Mucosa of gallbladder (tissue), 1 donor: ENCODE results near the gene ARHGAP36. TPM values are rescaled to one million over a fixed set of nuclear protein-coding genes. Genes with fewer than 3 reads are reported as not detected.

ENCODE experiments used
- DNase-seq: peaks from one replicate; pipeline ENCODE4 v3.0.0-alpha.2; 2020; ENCODE audit warnings: low spot score
- total RNA-seq: library from RNA; stranded (reverse); gene quantifications from one replicate; pipeline ENCODE4 v1.2.1, GENCODE V29; 2021
- donor health status: DM: no; HTN: no; CAD: no.

The ARHGAP36 gene, protein sequence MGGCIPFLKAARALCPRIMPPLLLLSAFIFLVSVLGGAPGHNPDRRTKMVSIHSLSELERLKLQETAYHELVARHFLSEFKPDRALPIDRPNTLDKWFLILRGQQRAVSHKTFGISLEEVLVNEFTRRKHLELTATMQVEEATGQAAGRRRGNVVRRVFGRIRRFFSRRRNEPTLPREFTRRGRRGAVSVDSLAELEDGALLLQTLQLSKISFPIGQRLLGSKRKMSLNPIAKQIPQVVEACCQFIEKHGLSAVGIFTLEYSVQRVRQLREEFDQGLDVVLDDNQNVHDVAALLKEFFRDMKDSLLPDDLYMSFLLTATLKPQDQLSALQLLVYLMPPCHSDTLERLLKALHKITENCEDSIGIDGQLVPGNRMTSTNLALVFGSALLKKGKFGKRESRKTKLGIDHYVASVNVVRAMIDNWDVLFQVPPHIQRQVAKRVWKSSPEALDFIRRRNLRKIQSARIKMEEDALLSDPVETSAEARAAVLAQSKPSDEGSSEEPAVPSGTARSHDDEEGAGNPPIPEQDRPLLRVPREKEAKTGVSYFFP
- 0.89 TPM for total RNA-seq

DNA sequence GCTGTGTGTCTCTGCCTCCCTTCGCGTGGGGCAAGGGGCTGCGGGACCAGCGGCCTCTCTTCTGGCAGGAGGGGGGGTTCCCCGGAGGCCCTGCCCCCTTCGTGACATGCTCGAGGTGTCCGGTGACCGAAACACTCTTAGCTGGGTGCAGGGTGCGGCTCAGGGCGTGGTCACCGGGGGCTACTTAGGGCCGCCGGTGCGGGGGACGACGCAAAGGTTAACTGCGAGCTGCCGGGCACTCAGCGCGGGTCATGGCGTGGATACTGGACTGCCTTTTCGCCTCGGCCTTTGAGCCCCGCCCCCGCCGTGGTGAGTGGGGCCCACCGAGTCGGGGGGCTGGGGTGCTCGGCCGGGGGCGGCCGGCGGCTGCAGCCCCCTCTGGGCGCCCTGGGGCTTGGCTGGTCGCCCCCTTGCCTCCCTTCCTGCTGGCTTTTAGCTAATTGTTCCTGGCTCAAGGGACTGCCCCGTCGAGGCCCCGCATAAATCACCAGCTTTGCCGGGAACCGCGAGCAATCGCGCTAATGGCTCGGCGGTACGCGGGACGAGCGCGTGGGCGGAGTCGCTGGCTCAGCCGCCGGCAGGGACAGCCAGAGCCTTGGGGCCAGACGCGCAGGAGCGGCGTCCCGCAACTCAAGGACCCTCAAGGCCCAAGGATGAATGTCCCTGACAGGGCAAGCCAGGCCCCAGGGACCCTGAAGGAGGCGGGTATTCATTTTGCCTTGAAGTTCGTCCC, at the start of gene ARHGAP36:
TSS of gene ARHGAP36 (plus strand) at position 211 of the 733 bp plus-strand sequence. CDS start 23,320 bp downstream, outside the sequence.
- no peak for DNase-seq

DNA sequence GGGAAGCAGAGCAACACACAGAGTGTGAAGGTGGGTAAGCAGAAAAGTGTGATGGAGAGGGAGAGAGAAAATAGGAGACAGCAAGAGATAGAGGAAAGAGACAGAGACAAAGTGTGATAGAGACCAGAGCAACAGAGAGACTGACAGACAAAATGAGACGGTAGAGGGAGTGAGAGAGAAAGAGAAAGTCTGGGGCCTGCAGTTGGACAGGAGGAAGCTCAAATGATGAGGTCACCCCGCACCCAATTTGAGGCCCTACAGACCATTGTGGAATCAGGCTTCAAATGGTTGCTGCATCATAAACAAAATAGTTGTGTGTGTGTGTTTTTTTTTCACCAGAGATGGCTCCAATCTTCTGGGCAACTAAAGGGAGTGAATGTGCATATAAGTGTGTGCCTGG, 48.0 kb upstream of the ARHGAP36 start:
- no peak for DNase-seq

DNA sequence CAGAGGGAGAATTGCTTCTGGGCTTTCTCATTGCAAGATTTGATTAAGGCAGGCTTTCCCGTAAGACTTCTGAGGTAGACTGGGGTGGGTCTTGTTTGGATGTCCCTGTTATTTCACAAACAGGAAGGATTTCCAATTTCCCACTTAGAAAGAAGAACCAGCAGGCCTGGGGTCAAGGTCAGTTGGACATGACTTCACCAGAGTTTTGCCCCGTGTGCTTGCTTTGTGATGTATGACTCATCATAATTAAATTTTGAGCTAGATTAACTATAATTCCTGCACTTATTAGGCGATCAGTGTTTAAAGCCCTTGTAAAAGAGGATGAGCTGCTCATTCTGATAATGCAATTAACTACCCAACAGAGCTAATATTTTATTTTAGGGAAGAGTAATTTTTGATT, 32.8 kb upstream of the ARHGAP36 start:
- DNase-seq: no peak

DNA sequence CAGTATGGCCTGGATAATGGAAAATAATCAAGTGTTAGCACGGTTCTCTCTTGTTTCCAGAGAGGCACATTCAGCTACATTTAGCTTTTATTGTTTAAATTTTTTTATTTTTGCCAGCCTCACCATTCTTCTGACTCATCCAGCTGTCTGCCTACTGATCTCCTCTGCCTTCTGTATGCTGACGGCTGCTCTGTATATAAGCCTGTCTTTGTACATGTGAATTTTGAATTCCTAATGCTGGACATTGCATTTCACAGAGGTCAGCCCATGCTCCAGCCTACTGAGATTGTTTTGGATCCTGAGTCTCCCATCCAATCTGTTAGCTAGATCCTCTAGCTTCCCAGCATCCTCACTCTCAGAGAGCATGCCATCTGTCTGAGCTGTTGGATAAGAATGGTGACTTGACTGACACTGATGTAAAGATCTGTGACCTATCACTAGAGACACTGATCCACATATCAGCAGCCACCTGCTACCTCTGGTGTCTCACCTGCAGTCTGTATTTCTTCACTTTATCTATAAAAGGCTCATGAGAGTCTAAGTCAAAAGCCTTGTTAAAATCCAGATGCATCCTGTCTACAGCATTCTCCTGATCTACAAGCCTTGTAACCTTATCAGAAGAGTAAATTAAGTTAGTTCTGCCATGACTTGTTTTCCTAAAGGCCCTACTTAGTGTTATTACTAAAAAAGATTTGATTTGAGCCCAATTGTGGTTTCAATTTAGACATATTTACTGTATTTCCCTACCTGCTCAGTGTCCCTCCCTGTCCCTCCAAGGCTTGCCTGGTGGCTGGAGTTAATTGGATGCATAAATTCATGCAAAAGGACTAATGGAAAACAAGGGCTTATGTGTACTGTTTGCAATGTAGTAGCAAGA, 25.6 kb upstream of the ARHGAP36 start:
- no peak for DNase-seq

DNA sequence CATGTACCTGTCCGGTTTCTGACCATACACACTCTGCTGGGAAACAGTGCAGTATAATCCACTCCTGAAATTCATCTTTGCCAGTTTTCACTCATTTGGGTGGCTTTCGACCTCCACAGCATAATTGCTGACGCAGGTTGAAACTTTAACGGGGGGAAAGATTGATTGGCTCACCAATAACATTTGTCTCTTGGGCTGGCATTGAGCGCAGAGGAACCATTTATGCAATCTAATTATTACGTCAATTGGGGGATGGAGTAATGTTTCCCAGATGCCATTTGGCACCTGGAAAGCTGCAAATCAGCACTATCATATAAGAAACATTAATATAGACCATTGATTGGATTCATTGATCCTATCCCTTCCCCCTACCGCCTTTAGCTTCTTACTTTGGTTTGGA, 24.1 kb upstream of the ARHGAP36 start:
- DNase-seq: no peak

DNA sequence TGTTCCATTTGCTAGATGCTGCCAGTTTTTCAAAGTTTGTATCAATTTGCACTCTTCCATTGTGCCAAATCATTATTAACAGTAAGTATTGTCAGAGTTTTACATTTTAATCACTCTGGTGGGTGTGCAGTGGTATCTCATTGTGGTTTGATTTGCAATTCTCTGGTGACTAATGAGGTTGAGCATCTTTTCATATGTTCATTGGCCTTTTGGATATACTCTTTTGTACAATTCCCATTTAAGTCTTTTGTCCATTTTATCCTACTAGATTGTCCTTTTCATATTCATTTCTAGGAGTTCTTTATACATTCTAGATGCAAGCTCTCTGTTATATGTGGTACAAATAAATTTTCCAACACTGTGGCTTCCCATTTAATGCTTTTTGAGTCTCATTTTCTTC, 17.4 kb upstream of the ARHGAP36 start:
- DNase-seq: no peak

DNA sequence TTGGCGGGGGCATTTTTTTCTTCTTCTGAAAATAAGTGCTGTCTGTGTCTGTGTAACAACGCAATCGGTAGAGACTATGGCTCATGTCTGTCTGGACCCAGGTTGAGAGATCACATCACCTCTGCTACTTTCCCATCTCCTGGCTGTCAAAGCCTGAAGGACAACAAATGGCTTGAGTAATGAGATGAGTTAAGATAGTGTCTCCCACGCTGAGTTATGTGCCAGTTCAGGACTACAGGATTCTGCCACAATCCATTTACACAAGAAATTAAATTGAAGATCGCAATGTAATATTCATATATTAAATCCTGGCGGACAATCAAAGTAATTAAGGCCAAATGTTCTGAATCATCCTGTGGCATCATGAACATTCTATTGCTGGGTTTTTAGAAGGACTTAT, 16.5 kb upstream of the ARHGAP36 start:
- no peak for DNase-seq

DNA sequence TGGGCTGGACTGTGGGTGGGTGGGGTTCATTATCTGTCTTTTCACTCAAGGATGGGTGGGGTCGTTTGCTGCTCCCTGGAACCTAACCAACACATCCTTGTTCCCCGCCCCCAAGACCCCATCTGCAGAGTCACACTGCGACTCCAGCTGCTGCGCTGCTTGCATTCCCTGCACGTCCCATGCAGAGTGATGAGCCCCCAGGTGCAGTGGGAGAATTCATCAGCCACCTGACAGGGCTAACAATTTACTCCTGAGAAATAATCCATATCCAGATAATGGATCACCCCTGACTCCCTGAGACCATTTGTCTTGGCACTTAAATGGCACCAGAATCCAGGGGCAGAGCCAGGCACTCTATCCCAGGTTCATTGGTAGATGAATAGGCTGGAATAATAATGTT, 12.4 kb upstream of the ARHGAP36 start:
- no peak for DNase-seq

DNA sequence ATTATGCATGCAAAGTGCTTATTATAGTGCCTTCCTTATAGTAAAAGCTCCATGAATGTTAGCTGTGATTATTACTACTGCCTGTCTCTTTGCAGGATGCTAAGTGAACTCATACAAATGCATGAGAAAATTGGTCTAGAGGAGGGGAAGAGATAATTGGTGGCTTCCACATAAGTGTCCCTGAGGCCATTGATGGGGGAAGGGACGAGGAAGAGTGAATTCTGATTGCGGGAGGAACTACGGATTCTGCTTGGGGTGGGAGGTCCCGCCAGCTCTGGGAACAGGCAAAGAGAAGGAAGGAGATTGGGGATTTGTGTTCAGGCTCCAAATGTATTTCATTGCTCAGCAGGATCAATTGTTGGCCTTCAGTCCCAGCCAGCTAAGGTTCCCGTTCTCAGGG, 11.6 kb upstream of the ARHGAP36 start:
- DNase-seq: no peak

DNA sequence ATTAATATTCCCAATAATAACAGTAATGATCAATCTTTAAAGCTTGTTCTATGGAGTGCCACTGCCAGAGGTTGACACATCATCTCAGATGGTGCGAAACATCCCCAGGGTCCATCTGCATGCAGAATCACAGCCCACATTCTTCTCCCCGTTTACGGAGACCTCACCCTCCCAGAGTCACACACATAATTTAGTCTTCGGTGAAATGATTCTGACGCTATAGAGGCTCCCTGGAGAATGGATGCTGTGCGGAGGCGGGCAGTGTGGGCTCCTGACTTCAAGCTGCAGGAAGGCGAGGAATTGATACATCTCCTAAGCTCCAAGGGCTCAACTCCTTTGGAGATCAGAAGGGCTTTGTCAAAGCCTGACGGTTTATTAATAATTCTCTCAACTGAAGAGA, 11.0 kb upstream of the ARHGAP36 start:
- no peak for DNase-seq

DNA sequence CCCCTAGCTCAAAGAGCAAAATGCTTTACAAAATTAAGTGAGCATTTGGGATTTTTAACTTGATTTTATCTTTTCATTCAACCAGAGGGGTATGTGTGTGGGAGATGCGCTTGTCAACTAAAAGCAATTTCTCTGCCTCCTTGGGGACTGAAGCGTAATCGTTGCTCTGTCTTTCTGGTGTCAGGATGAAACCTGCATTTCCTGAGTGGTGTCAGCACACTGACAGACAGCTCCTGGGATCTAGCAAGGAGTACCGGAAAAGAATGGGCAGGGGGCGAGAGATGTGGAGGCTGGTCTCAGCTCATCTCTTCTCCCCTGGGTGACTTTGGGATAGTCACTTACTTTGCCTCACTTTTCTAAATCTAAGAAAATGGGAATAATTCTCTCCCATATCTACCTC, 5.1 kb upstream of the ARHGAP36 start:
- DNase-seq: no peak

DNA sequence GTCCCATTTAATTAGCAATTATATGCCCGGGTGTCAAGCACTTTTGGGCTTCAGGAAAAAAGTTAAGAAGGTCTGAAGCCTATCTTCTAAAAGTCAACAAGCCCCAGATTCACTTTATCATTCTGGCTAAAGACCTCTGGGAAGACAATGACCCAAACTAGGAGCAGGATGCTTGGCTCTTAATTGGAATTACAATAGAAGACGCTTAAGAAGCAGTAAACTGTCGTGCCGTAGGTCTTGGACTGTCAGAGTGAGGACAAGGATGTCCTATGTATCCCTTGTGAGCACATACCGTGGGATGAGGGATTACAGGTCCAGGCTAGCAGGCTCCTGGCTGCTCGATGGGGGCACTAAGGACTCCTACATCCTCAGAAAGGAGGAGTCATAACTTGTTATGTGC, 3.2 kb upstream of the ARHGAP36 start:
- no peak for DNase-seq

DNA sequence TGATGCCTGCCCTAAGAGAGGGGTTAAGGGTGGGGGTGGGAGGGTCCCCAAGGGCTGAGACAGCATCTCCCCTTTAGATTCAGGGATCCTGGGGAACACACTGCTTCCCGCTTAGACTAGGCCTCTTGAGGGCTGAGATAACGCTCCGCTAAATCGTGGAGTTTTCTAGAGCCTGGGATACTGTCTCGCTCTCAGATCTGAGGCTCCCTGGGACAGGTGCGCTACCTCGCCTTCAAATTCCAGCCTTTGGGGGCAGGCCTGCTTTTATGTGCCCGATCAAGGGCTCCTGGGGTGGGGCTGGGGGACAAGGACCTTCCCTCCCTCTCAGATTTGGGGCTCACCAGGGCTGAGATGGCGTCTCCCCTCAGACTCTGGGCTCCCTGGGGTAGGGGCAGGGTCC, 440 bp upstream of the ARHGAP36 start:
- no peak for DNase-seq

DNA sequence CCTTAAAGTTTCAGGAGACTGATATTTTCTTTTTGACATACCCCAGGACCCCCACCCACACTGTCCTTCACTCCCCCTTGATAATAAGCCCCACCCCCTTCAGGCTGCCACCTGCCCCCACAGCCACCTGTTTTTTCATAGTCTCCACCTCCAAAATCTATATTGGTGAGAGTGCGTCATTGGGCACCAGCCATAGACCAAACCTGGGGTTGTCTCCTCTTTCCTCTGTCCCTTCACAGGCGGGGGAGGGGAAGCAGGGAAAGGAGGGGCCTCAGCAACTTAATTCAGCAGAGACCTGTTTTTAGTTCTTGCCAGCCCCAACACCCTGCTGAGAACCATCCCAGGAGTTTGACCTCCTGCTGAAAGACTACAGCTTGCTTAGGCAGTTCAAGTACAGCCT, 1.1 kb downstream of the ARHGAP36 start:
- DNase-seq: no peak

DNA sequence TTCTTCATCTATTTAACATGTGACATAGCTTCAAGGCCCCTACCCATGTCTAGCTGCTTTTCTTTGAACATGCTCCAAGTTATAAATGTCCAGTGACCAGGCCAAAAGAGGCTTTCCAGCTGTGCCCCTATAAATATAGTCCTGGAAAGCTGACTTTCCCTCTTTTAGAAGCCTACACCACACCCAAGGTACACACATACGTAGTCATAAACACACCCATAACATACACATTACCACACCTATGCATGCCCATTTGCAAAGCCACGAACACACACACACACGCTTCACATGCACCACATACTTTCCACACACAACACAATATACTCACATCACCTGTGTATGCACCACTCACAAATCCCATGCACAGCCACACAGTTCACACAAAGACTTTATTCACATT, 2.0 kb downstream of the ARHGAP36 start:
- DNase-seq: no peak

DNA sequence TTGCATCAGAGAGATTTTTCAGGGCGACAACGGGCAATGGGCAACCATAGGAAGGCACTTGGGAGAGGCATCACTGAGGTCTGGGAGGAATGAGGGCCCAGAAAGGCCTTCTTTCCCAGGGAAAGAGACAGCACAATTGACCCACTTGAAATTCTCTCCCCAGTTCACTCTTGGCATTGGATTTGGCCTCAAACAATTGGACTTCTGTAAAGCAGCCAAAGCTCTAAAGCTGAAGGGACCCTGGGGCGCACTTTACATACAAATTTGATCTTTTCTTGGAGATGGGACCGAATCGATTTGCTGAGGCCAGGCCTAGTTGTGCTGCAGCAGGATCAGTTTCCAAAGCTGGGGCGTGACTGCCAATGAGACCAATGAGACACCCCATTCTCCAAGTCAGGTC, 3.2 kb downstream of the ARHGAP36 start:
- DNase-seq: no peak

DNA sequence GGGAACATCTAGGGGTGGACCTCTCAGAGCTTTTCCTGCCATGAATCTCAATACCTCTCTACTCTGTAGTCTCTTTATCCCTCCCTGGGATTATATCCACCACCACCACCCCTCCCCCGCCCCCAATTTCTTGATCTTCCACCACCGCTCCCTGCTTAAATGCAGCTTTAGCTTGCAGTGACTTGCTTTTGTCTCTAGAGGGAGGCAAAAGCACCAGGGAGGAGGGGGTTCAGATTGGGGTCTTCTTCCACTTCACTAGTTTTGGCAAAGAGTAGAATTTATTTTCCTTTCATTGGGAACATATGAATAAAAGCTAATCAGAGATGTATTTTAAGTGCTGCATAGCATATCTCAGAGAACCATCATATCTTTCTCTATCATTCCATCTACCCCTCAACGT, 5.5 kb downstream of the ARHGAP36 start:
- DNase-seq: no peak

DNA sequence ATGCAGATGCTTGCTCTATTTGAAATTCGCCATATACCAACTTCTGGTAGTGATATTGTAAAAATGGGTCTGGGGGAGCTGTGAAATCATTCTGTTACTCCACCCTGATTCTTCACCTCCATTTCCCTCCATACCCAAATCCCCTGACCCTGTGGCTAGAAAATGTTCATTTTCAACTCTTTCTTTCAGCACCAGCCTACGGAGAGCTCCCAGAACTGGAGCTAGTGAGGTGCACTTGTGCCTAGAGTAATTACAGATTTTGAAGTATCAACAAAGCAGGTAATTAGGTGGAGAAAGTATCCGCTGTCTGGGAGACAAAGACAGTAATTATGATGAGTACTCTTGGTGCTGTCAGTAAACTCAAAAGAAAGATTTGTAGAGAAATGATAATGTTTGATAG, 8.1 kb downstream of the ARHGAP36 start:
- no peak for DNase-seq

DNA sequence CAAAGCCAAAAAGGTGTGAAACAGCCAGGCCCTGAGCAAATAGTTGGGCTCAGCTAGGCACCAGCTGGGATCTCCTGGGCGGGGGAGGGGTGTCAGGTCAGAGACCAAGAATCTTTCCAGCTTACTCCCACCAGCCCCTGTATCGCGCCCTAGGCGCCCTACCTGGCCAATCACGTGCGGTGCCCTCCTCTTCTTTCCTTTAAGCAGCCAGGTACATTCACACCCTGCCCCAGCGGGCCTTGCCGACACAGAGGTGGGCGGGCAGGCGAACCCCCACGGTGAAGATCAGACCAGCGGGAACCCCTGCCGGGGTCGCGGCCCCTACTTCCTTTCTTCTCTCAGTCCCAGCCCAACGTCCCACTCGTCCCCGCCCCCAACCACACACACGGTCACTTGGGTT, 9.1 kb downstream of the ARHGAP36 start:
- no peak for DNase-seq

DNA sequence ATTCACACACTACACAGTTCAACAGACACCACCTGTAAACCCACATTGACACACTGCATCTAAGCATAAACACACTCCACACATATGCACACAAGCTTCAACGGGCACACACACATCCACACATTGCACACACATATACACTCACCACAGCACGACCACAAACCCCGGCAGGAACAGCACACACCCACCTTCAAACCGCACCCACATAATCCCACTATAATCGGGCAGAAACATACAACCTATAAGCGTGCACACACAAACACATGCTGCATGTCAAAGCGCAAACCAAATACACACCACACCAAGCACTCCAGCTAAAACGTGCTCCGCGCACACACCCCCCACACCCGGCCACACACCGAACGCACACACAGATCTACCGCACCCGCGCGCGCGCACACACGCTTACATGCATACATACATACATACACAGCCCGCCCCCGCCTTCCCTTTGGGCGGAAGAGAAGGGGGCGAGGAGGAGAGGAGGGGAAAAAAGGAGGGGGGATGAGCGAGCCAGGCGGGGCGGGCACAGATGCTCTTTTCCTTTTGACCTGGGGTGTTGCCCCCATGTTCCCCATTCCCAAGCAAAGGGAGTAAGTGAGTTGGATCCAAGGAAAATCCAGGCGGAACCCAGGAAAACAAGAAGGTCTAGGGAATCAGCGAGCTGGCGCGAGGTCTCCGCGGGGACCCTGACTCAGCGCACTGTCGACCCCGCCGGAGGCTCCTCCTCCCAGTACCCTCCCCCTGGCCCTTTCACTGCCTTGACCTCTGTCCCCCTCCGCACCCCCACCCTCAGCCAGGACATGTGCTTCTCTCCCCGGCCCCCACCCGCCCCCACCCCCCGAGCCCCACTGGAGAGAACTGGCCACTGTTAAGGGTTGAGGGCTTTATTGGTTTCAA, 9.9 kb downstream of the ARHGAP36 start:
- no peak for DNase-seq
